ENCODE results near the gene BZW2. TPM values are rescaled to one million over a fixed set of nuclear protein-coding genes. Genes with fewer than 3 reads are reported as not detected.

BZW2 gene
- total and polyA plus RNA-seq, 2 donors (not counting 1 experiment from before 2014, with no cell fraction given): 18.4 to 20.6 TPM

GRCh38 chr7:16644157-16644556 is 1.8 kb upstream of the BZW2 start:
- Histone ChIP-seq H3K27ac (ENCODE audit: low read length in 2 of 2) (peak overlapping the region in 1 of 2 donors; percentile 89), H3K27me3 (replicated peaks in 1 of 4; ENCODE audit: control extremely low read depth in 1 of 4, control insufficient read depth in 3 of 4, insufficient read depth in 4 of 4, low read length in 3 of 4) (no peaks in the 10 kb centered on the region), H3K4me3 (ENCODE audit: control extremely low read depth in 1 of 5, extremely low read depth in 1 of 5, insufficient read depth in 1 of 5, low read depth in 2 of 5, low read length in 4 of 5) (peak overlapping the region; percentile 75 to 99 (median 91)), H4K20me1 (ENCODE audit: control insufficient read depth, insufficient read depth, low read length, poor library complexity, severe bottlenecking) (peaks cover 10% of the 10 kb centered on the region), H3K9ac (ENCODE audit: low read length) (peak overlapping the region; percentile 95), H3K36me3 (replicated peaks in 1 of 2; ENCODE audit: control extremely low read depth in 1 of 2, control insufficient read depth in 1 of 2, extremely low read depth in 1 of 2, insufficient read depth in 2 of 2, low read length in 1 of 2) (no peaks in the 10 kb centered on the region), H3K9me3 (ENCODE audit: control extremely low read depth in 1 of 3, control insufficient read depth in 2 of 3, insufficient read depth in 1 of 3, low read length in 2 of 3) (no peaks in the 10 kb centered on the region), H3K79me2 (ENCODE audit: control insufficient read depth, insufficient read depth, low read length) (peaks cover 54% of the 10 kb centered on the region), H2AFZ (ENCODE audit: insufficient read depth, low read depth, low read length, poor library complexity, severe bottlenecking) (peak overlapping the region; percentile 86), H3K4me1 (ENCODE audit: control insufficient read depth in 2 of 2, insufficient read depth in 2 of 2, low read length in 2 of 2) (peaks cover 20 to 26% of the 10 kb centered on the region in 2 donors), H3K4me2 (replicated peaks; ENCODE audit: low read depth, low read length, poor library complexity, severe bottlenecking) (peak overlapping the region; percentile 93)
- CTCF ChIA-PET: no interaction called here
- H3K4me1 Mint-ChIP-seq: peaks cover 58% of the 10 kb centered on the region
- H3K9me3 Mint-ChIP-seq (ENCODE audit: insufficient read depth): no peaks in the 10 kb centered on the region
- DNase-seq (no peak), ATAC-seq (ENCODE audit: low read depth) (no peak)
- intact Hi-C loops (cut with micrococcal nuclease): loop anchor here (10.0 kb wide), 1 partner anchor 1701 kb away; no protein-coding TSS in a partner anchor
- 100% methylated on average over 4 of the region's 4 CpGs for WGBS (ENCODE audit: insufficient coverage)
- POLR2A ChIA-PET: no interaction called here
- H3K4me3 Mint-ChIP-seq: peak overlapping the region; percentile 99
- no peaks in the 10 kb centered on the region for H3K27me3 Mint-ChIP-seq
- TF ChIP-seq EZH2 (IDR thresholded peaks at IDR 0.05; ENCODE audit: borderline replicate concordance, insufficient read depth, low read depth, low read length, poor library complexity, severe bottlenecking): no peak
- H3K27ac Mint-ChIP-seq: peak overlapping the region; percentile 99

DNA sequence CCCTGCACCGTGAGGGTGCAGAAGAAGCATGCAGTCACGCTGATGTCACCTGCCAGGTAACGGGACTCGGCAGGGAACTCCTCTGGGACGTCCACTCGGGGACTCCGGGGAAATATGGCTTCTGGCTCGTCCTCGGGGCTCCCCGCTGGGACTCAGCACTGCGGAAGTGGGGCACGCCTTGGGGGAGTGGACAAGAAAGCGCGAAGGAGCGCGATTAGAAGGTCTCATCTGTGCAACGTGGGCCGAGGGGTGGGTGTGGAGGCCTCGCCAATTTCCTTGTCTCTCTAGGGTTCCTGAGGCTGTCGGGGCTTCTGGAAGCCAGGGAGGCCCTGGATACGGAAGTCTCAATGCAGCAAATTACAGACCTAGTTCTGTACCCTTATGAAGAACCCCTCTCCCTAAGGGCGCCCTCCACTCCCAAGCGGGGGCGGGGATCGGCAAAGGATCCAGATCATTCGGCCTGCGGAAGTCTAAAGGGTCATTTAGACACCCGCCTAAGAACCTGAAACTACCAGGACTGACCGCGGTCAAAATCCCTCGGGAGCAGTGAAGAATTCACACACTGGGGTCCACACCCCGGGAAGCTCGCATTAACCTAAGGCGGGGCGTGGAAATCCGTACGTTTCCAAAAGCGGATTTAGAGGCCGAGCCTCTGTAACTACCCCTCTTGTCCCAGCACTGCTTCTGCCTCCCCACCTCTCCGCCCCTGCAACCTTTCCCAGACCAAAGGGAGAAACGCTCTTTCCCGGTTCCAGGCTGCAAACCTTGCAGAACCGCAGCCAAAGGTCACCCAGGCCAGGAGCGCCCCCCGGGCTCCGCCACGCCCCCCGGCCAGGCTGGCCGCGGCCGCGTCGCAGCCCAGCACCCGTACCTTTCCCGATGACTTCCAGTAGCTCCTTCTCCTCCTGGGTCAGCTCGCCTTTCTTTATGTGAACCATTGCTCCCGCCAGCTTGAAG is 1.1 kb upstream of the BZW2 start:
- TF ChIP-seq EZH2 (IDR thresholded peaks at IDR 0.05; ENCODE audit: borderline replicate concordance, insufficient read depth, low read depth, low read length, poor library complexity, severe bottlenecking): no peak
- TF ChIP-seq CTCF (IDR thresholded peaks at IDR 0.05): no peak
- Histone ChIP-seq H2AFZ (ENCODE audit: insufficient read depth, low read depth, low read length, poor library complexity, severe bottlenecking) (peak overlapping the region; percentile 86), H3K4me3 (ENCODE audit: control extremely low read depth in 1 of 5, extremely low read depth in 1 of 5, insufficient read depth in 1 of 5, low read depth in 2 of 5, low read length in 4 of 5) (peak overlapping the region; percentile 75 to 99 (median 91)), H3K27ac (ENCODE audit: low read length in 2 of 2) (peak overlapping the region; percentile 84 to 89), H3K27me3 (replicated peaks in 1 of 4; ENCODE audit: control extremely low read depth in 1 of 4, control insufficient read depth in 3 of 4, insufficient read depth in 4 of 4, low read length in 3 of 4) (no peaks in the 10 kb centered on the region), H3K9me3 (ENCODE audit: control extremely low read depth in 1 of 3, control insufficient read depth in 2 of 3, insufficient read depth in 1 of 3, low read length in 2 of 3) (no peaks in the 10 kb centered on the region), H3K36me3 (replicated peaks in 1 of 2; ENCODE audit: control extremely low read depth in 1 of 2, control insufficient read depth in 1 of 2, extremely low read depth in 1 of 2, insufficient read depth in 2 of 2, low read length in 1 of 2) (no peaks in the 10 kb centered on the region), H3K9ac (ENCODE audit: low read length) (peak overlapping the region; percentile 95), H3K79me2 (ENCODE audit: control insufficient read depth, insufficient read depth, low read length) (peaks cover 61% of the 10 kb centered on the region), H3K4me1 (ENCODE audit: control insufficient read depth in 2 of 2, insufficient read depth in 2 of 2, low read length in 2 of 2) (peaks cover 20 to 26% of the 10 kb centered on the region in 2 donors), H4K20me1 (ENCODE audit: control insufficient read depth, insufficient read depth, low read length, poor library complexity, severe bottlenecking) (peaks cover 10% of the 10 kb centered on the region), H3K4me2 (replicated peaks; ENCODE audit: low read depth, low read length, poor library complexity, severe bottlenecking) (peak overlapping the region; percentile 93)
- POLR2A ChIA-PET: interaction anchor here (1.6 kb wide), 1 partner anchor 224 kb away, joined by 7 read pairs; the partner anchor contains the start of gene CRPPA
- DNase-seq (peak; percentile 62), ATAC-seq (ENCODE audit: low read depth) (peak; percentile 16)
- CTCF ChIA-PET: interaction anchor here (1.0 to 1.6 kb wide), 4 partner anchors 44 to 273 kb away, joined by 3 to 6 read pairs (median 4); no protein-coding TSS in a partner anchor
- peaks cover 58% of the 10 kb centered on the region for H3K4me1 Mint-ChIP-seq
- peak overlapping the region; percentile 99 for H3K27ac Mint-ChIP-seq
- under 1% methylated on average over 53 of the region's 57 CpGs for WGBS (ENCODE audit: insufficient coverage)
- intact Hi-C loops (cut with micrococcal nuclease): loop anchor here (1.0 to 10.0 kb wide), 3 partner anchors 37 to 1700 kb away; no protein-coding TSS in a partner anchor
- H3K9me3 Mint-ChIP-seq (ENCODE audit: insufficient read depth): no peaks in the 10 kb centered on the region
- H3K27me3 Mint-ChIP-seq: no peaks in the 10 kb centered on the region
- peak overlapping the region; percentile 99 for H3K4me3 Mint-ChIP-seq

All from B cell (primary cell).